ENCODE measurements around the gene ASTN2.
A peak's percentile ranks its signal among the peaks of the same experiment; 100 is the strongest.

ASTN2 gene

GRCh38 chr9:116913536-116913935 lies 501.3 kb downstream of the ASTN2 start:
- Histone ChIP-seq H4K20me1 (ENCODE audit: insufficient read depth, low read length) (no peaks in the 10 kb centered on the region), H3K9ac (ENCODE audit: low read length) (no peak overlapping the region), H3K27ac (ENCODE audit: low read length) (no peak overlapping the region), H3K27me3 (replicated peaks; ENCODE audit: insufficient read depth, low read length) (no peaks in the 10 kb centered on the region), H3K36me3 (replicated peaks; ENCODE audit: insufficient read depth, low read length) (no peaks in the 10 kb centered on the region), H3K9me2 (replicated peaks; ENCODE audit: insufficient read depth, low read length) (no peaks in the 10 kb centered on the region), H3K4me3 (ENCODE audit: low read length) (no peak overlapping the region), H2AFZ (ENCODE audit: low read length) (no peak overlapping the region), H3K4me1 (ENCODE audit: low read length) (no peaks in the 10 kb centered on the region), H3F3A (ENCODE audit: insufficient read depth, low read length) (no peaks in the 10 kb centered on the region), H3K4me2 (ENCODE audit: low read depth, low read length) (no peak overlapping the region), H3K79me2 (ENCODE audit: low read length) (no peaks in the 10 kb centered on the region), H3K9me3 (replicated peaks; ENCODE audit: insufficient read depth, low read length) (no peaks in the 10 kb centered on the region)
- TF ChIP-seq EZH2 (optimal IDR thresholded peaks at IDR 0.05; ENCODE audit: low read depth, low read length), result no peak
- no peak for TF ChIP-seq CTCF (IDR thresholded peaks at IDR 0.05; ENCODE audit: low read length)
- no peak for TF ChIP-seq EZH2phosphoT487 (IDR thresholded peaks at IDR 0.05; ENCODE audit: low read length)
- no peak for DNase-seq

GRCh38 chr9:116910201-116910600 lies 504.7 kb downstream of the ASTN2 start:
- Histone ChIP-seq H3K9me3 (replicated peaks; ENCODE audit: insufficient read depth, low read length) (no peaks in the 10 kb centered on the region), H3K4me1 (ENCODE audit: low read length) (no peaks in the 10 kb centered on the region), H3K9me2 (replicated peaks; ENCODE audit: insufficient read depth, low read length) (no peaks in the 10 kb centered on the region), H3K79me2 (ENCODE audit: low read length) (no peaks in the 10 kb centered on the region), H3K9ac (ENCODE audit: low read length) (no peak overlapping the region), H2AFZ (ENCODE audit: low read length) (no peak overlapping the region), H3F3A (ENCODE audit: insufficient read depth, low read length) (no peaks in the 10 kb centered on the region), H3K4me2 (ENCODE audit: low read depth, low read length) (no peak overlapping the region), H3K27me3 (replicated peaks; ENCODE audit: insufficient read depth, low read length) (no peaks in the 10 kb centered on the region), H3K4me3 (ENCODE audit: low read length) (no peak overlapping the region), H3K36me3 (replicated peaks; ENCODE audit: insufficient read depth, low read length) (no peaks in the 10 kb centered on the region), H3K27ac (ENCODE audit: low read length) (no peak overlapping the region), H4K20me1 (ENCODE audit: insufficient read depth, low read length) (no peaks in the 10 kb centered on the region)
- DNase-seq, result no peak
- TF ChIP-seq EZH2phosphoT487 (IDR thresholded peaks at IDR 0.05; ENCODE audit: low read length) (no peak), CTCF (IDR thresholded peaks at IDR 0.05; ENCODE audit: low read length) (no peak), EZH2 (optimal IDR thresholded peaks at IDR 0.05; ENCODE audit: low read depth, low read length) (no peak)

- peak; percentile 10 for DNase-seq
- no peak overlapping the region for H3K9ac ChIP-seq (ENCODE audit: low read length)
- H3K4me1 ChIP-seq (ENCODE audit: low read length), result no peaks in the 10 kb centered on the region
- no peaks in the 10 kb centered on the region for H3K9me2 ChIP-seq (replicated peaks; ENCODE audit: insufficient read depth, low read length)
- H3K27me3 ChIP-seq (replicated peaks; ENCODE audit: insufficient read depth, low read length), result no peaks in the 10 kb centered on the region
- no peaks in the 10 kb centered on the region for H3K36me3 ChIP-seq (replicated peaks; ENCODE audit: insufficient read depth, low read length)
- no peak overlapping the region for H3K4me3 ChIP-seq (ENCODE audit: low read length)
- H4K20me1 ChIP-seq (ENCODE audit: insufficient read depth, low read length), result no peaks in the 10 kb centered on the region
- H2AFZ ChIP-seq (ENCODE audit: low read length), result no peak overlapping the region
- H3F3A ChIP-seq (ENCODE audit: insufficient read depth, low read length), result no peaks in the 10 kb centered on the region
- H3K9me3 ChIP-seq (replicated peaks; ENCODE audit: insufficient read depth, low read length), result no peaks in the 10 kb centered on the region
- no peak overlapping the region for H3K27ac ChIP-seq (ENCODE audit: low read length)
- H3K79me2 ChIP-seq (ENCODE audit: low read length), result no peaks in the 10 kb centered on the region
- H3K4me2 ChIP-seq (ENCODE audit: low read depth, low read length), result no peak overlapping the region
- TF ChIP-seq EZH2phosphoT487 (IDR thresholded peaks at IDR 0.05; ENCODE audit: low read length), result no peak
- no peak for TF ChIP-seq CTCF (IDR thresholded peaks at IDR 0.05; ENCODE audit: low read length)
- TF ChIP-seq EZH2 (optimal IDR thresholded peaks at IDR 0.05; ENCODE audit: low read depth, low read length), result no peak
These were observed 506.9 kb downstream of the ASTN2 start for GRCh38 chr9:116907989-116908388.

All from MM.1S (cell line).